Body of pancreas (tissue), 4 donors: ENCODE measurements around the gene FBXW8.

Experiments used
- POLR2A ChIP-seq, 3 donors: fragments of 450-650 bp; IDR thresholded peaks; one replicate each; pipeline ENCODE4 v1.6.1; 2016; ENCODE audit warnings: antibody characterized with exemption in 3 of 3, mild to moderate bottlenecking in 2 of 3
- TF ChIP-seq, protein P1 (sequence below), 7 experiments: fragments of 450-650 bp in 4 of 7; fragments of 200-600 bp in 3 of 7; sonication (generic) in 3 of 7; IDR thresholded peaks; one replicate each; pipeline ENCODE4 v1.5.1; 2016 to 2019; ENCODE audit warnings: antibody characterized with exemption in 7 of 7

DNA sequence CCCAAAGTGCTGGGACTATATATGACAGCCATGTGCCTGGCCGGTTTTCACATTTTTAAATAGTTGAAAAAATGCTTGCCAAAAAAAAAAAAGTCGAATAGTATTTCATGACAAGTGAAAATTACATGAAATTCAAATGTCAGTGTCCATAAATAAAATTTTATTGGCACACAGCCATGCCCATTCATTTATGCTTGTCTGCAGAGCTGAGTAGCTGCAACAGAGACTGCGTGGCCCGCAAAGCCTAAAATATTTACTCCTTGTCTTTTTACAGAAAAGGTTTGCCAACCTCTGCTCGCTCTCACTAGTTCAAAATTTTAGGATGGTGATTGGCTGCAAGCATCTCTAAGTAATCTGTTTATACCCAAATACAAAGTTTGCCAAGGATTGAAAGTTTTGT is 139.3 kb downstream of the FBXW8 start:
- no peak for TF ChIP-seq POLR2A (IDR thresholded peaks at IDR 0.05)
- TF ChIP-seq, protein P1, sequence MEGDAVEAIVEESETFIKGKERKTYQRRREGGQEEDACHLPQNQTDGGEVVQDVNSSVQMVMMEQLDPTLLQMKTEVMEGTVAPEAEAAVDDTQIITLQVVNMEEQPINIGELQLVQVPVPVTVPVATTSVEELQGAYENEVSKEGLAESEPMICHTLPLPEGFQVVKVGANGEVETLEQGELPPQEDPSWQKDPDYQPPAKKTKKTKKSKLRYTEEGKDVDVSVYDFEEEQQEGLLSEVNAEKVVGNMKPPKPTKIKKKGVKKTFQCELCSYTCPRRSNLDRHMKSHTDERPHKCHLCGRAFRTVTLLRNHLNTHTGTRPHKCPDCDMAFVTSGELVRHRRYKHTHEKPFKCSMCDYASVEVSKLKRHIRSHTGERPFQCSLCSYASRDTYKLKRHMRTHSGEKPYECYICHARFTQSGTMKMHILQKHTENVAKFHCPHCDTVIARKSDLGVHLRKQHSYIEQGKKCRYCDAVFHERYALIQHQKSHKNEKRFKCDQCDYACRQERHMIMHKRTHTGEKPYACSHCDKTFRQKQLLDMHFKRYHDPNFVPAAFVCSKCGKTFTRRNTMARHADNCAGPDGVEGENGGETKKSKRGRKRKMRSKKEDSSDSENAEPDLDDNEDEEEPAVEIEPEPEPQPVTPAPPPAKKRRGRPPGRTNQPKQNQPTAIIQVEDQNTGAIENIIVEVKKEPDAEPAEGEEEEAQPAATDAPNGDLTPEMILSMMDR (IDR thresholded peaks at IDR 0.05): no peak
